IMR-90 (cell line): ENCODE measurements around the gene DDAH2. TPM values are rescaled to one million over a fixed set of nuclear protein-coding genes. Genes with fewer than 3 reads are reported as not detected.

Source experiments
- ATAC-seq: fragments of 200-7000 bp; cut with Tn5 transposase; 2 replicates; pipeline ENCODE4 v1.9.1; 2020; ENCODE audit warnings: low read depth, mild to moderate bottlenecking, moderate library complexity
- BruUV-seq: library from RNA; stranded (reverse); fragments of 400-500 nt; replicated peaks from 2 replicates; lab custom pipeline; 2021; lab: Mats Ljungman, UMichigan
- CTCF ChIA-PET: fragments of 300-600 bp; formaldehyde crosslinking; extraction: SDS; loops from one replicate; lab custom pipeline; 2021; ENCODE audit warnings: antibody characterized with exemption; lab: Yijun Ruan, JAX
- POLR2A ChIA-PET: fragments of 300-600 bp; sonication (Branson Sonifier 250); formaldehyde crosslinking; loops from one replicate; lab custom pipeline; 2022; ENCODE audit warnings: antibody characterized with exemption; ENCODE audit not compliant: unreplicated experiment; lab: Charles Lee
- DNase-seq: peaks from one replicate; pipeline ENCODE4 v3.0.0; 2013
- H2AFZ ChIP-seq: replicated peaks from 2 replicates; pipeline ENCODE3; 2013; ENCODE audit warnings: low read length, mild to moderate bottlenecking; ENCODE audit not compliant: poor library complexity
- H2AK5ac ChIP-seq: 2 replicates; pipeline ENCODE4 v1.6.1; 2013; ENCODE audit warnings: low read depth, low read length, inconsistent platforms
- H2AK9ac ChIP-seq: replicated peaks from 2 replicates; pipeline ENCODE3; 2013; ENCODE audit warnings: mild to moderate bottlenecking, low read depth, low read length, moderate library complexity; ENCODE audit not compliant: poor library complexity
- H2BK120ac ChIP-seq: 2 replicates; pipeline ENCODE4 v1.6.1; 2013; ENCODE audit warnings: low read depth, low read length, inconsistent platforms
- H2BK15ac ChIP-seq: 3 replicates; pipeline ENCODE4 v1.6.1; 2013; ENCODE audit warnings: low read depth, low read length, inconsistent platforms
- H2BK20ac ChIP-seq: 2 replicates; pipeline ENCODE4 v1.6.1; 2013; ENCODE audit warnings: low read depth, mild to moderate bottlenecking, inconsistent platforms, low read length, moderate library complexity
- H2BK5ac ChIP-seq: 2 replicates; pipeline ENCODE4 v1.6.1; 2013; ENCODE audit warnings: mild to moderate bottlenecking, low read depth, low read length, inconsistent platforms; ENCODE audit not compliant: poor library complexity, severe bottlenecking
- H3K14ac ChIP-seq: replicated peaks from 2 replicates; pipeline ENCODE4 v1.6.1; 2013; ENCODE audit warnings: low read depth, low read length, inconsistent platforms
- H3K18ac ChIP-seq: 2 replicates; pipeline ENCODE4 v1.6.1; 2013; ENCODE audit warnings: low read depth, low read length, control low read depth
- H3K23ac ChIP-seq: 2 replicates; pipeline ENCODE4 v1.6.1; 2013; ENCODE audit warnings: low read depth, low read length, inconsistent platforms
- H3K27ac ChIP-seq: 2 replicates; pipeline ENCODE4 v1.5.1; 2013; ENCODE audit warnings: mild to moderate bottlenecking, control low read depth, low read length; ENCODE audit not compliant: insufficient read depth
- H3K27me3 ChIP-seq: 2 replicates; pipeline ENCODE4 v1.6.1; 2013; ENCODE audit warnings: low read length; ENCODE audit not compliant: control insufficient read depth, insufficient read depth
- H3K36me3 ChIP-seq: 2 replicates; pipeline ENCODE4 v1.6.1; 2013; ENCODE audit warnings: low read length, mixed read lengths; ENCODE audit not compliant: control insufficient read depth, insufficient read depth
- H3K4ac ChIP-seq: 2 replicates; pipeline ENCODE4 v1.6.1; 2013; ENCODE audit warnings: low read depth, low read length, inconsistent platforms
- H3K4me1 ChIP-seq: 2 replicates; pipeline ENCODE4 v1.6.1; 2013; ENCODE audit warnings: low read length, mixed read lengths; ENCODE audit not compliant: control insufficient read depth, insufficient read depth
- H3K4me2 ChIP-seq: 2 replicates; pipeline ENCODE4 v1.6.1; 2013; ENCODE audit warnings: low read depth, mild to moderate bottlenecking, control low read depth, low read length, moderate library complexity
- H3K4me3 ChIP-seq: 2 replicates; pipeline ENCODE4 v1.5.1; 2013; ENCODE audit warnings: low read depth, mild to moderate bottlenecking, control low read depth, low read length, moderate library complexity; ENCODE audit not compliant: insufficient read depth
- H3K56ac ChIP-seq: 2 replicates; pipeline ENCODE4 v1.6.1; 2013; ENCODE audit warnings: low read length, inconsistent platforms; ENCODE audit not compliant: insufficient read depth; ENCODE audit errors: extremely low read depth
- H3K79me1 ChIP-seq, 2 experiments: 2 replicates each; pipeline ENCODE4 v1.6.1; 2013; ENCODE audit warnings: low read length in 2 of 2, inconsistent platforms in 1 of 2, low read depth in 1 of 2
- H3K9ac ChIP-seq: 2 replicates; pipeline ENCODE4 v1.6.1; 2013; ENCODE audit warnings: low read depth, low read length, control low read depth
- H3K9me1 ChIP-seq: 2 replicates; pipeline ENCODE4 v1.6.1; 2013; ENCODE audit warnings: low read length, inconsistent platforms; ENCODE audit not compliant: insufficient read depth
- H3K9me3 ChIP-seq: 2 replicates; pipeline ENCODE4 v1.6.1; 2013; ENCODE audit warnings: low read length; ENCODE audit not compliant: control insufficient read depth, insufficient read depth
- H4K20me1 ChIP-seq: 2 replicates; pipeline ENCODE4 v1.6.1; 2013; ENCODE audit warnings: low read length, inconsistent platforms; ENCODE audit not compliant: insufficient read depth
- H4K5ac ChIP-seq: 2 replicates; pipeline ENCODE4 v1.6.1; 2013; ENCODE audit warnings: mild to moderate bottlenecking, low read depth, low read length, control low read depth
- H4K8ac ChIP-seq, 2 experiments: 2 replicates each; pipeline ENCODE4 v1.6.1; 2013; ENCODE audit warnings: low read depth in 2 of 2, low read length in 2 of 2, control low read depth in 1 of 2, inconsistent platforms in 1 of 2
- H4K91ac ChIP-seq: 2 replicates; pipeline ENCODE4 v1.6.1; 2013; ENCODE audit warnings: low read depth, low read length, inconsistent platforms; ENCODE audit not compliant: insufficient read depth
- BHLHE40 ChIP-seq: fragments of 150-350 bp; IDR thresholded peaks from 2 replicates; pipeline ENCODE4 v1.6.1; 2016; ENCODE audit warnings: mild to moderate bottlenecking, low read depth, low read length
- CEBPB ChIP-seq: IDR thresholded peaks from 2 replicates; pipeline ENCODE4 v1.6.1; 2012; ENCODE audit warnings: low read depth, low read length, improper control_type of control experiment
- CHD1 ChIP-seq: IDR thresholded peaks from 2 replicates; pipeline ENCODE4 v1.6.1; 2012; ENCODE audit warnings: low read depth, low read length, improper control_type of control experiment
- FOS ChIP-seq: fragments of 150-350 bp; IDR thresholded peaks from 2 replicates; pipeline ENCODE4 v1.6.1; 2016; ENCODE audit warnings: low read depth, low read length
- MAFK ChIP-seq: IDR thresholded peaks from 2 replicates; pipeline ENCODE4 v1.6.1; 2012; ENCODE audit warnings: low read depth, low read length, improper control_type of control experiment
- MAZ ChIP-seq: IDR thresholded peaks from 2 replicates; pipeline ENCODE4 v1.6.1; 2012; ENCODE audit warnings: low read depth, mild to moderate bottlenecking, low read length, improper control_type of control experiment, moderate library complexity, borderline replicate concordance
- MXI1 ChIP-seq: IDR thresholded peaks from 2 replicates; pipeline ENCODE4 v1.6.1; 2012; ENCODE audit warnings: low read depth, mild to moderate bottlenecking, low read length, moderate library complexity, borderline replicate concordance
- NFE2L2 ChIP-seq: fragments of 150-350 bp; IDR thresholded peaks from 2 replicates; pipeline ENCODE4 v1.6.1; 2016; ENCODE audit warnings: low read depth, mild to moderate bottlenecking, low read length
- POLR2A ChIP-seq: IDR thresholded peaks from 2 replicates; pipeline ENCODE4 v1.6.1; 2012; ENCODE audit warnings: mild to moderate bottlenecking, low read depth, low read length
- RAD21 ChIP-seq: IDR thresholded peaks from 2 replicates; pipeline ENCODE4 v1.6.1; 2012; ENCODE audit warnings: low read length, improper control_type of control experiment
- RCOR1 ChIP-seq: IDR thresholded peaks from 2 replicates; pipeline ENCODE4 v1.6.1; 2012; ENCODE audit warnings: mild to moderate bottlenecking, low read length, improper control_type of control experiment; ENCODE audit not compliant: insufficient replicate concordance
- RFX5 ChIP-seq: IDR thresholded peaks from 2 replicates; pipeline ENCODE4 v1.8.0; 2012; ENCODE audit warnings: low read depth, mild to moderate bottlenecking, low read length, moderate library complexity
- SMC3 ChIP-seq: fragments of 150-350 bp; IDR thresholded peaks from 2 replicates; pipeline ENCODE4 v1.6.1; 2016; ENCODE audit warnings: low read depth, mild to moderate bottlenecking, antibody characterized with exemption, low read length, moderate library complexity
- WGBS, 2 experiments: methylation state at CpG; one replicate each; pipeline versions ENCODE4 v1.1.5 to v1.1.7; 2013; ENCODE audit warnings: missing lambda C conversion rate in 2 of 2; ENCODE audit not compliant: insufficient read length in 1 of 2; ENCODE audit errors: extremely low coverage in 2 of 2; 5-methylcytosine and 5-hydroxymethylcytosine counted together
- dilution Hi-C: fragments of 300-500 bp; cut with HindIII; formaldehyde crosslinking; loops from one replicate; pipeline ENCODE4 v1.14.3; 2018; ENCODE audit warnings: low sequenced_read_pairs; ENCODE audit not compliant: unreplicated experiment
- in situ Hi-C: fragments of 300-500 bp; cut with MboI; formaldehyde crosslinking; loops from 3 replicates; pipeline ENCODE4 v1.14.3; 2019; ENCODE audit warnings: low sequenced_read_pairs, inconsistent platforms, mixed read lengths
- intact Hi-C: fragments of 100-400 bp; cut with micrococcal nuclease; formaldehyde crosslinking; loops from 2 replicates; pipeline ENCODE4 v1.10.0; 2022
- polyA plus RNA-seq, 3 experiments: library from polyadenylated mRNA; depleted of rRNA; stranded (reverse); fragments of >200 nt; gene quantifications; 2 replicates each; pipeline ENCODE4 v1.2.3, GENCODE V29; 2012; ENCODE audit warnings: low replicate concordance in 1 of 3
- total RNA-seq: library from RNA; depleted of rRNA; stranded (reverse); fragments of >200 nt; gene quantifications from 2 replicates; pipeline ENCODE4 v1.2.3, GENCODE V29; 2012
- TF ChIP-seq, protein P1 (sequence below): conservative IDR thresholded peaks from 2 replicates; pipeline ENCODE4 v1.5.1; 2012; ENCODE audit warnings: mild to moderate bottlenecking, low read depth, low read length, improper control_type of control experiment
- TF ChIP-seq, protein P2 (sequence below): fragments of 150-350 bp; IDR thresholded peaks from 2 replicates; pipeline ENCODE4 v1.6.1; 2017; ENCODE audit warnings: mild to moderate bottlenecking, antibody characterized with exemption, low read length, low read depth
- TF ChIP-seq, protein P3 (sequence below): fragments of 150-350 bp; IDR thresholded peaks from 2 replicates; pipeline ENCODE4 v1.6.1; 2016; ENCODE audit warnings: low read depth, mild to moderate bottlenecking, low read length, moderate library complexity, borderline replicate concordance

The DDAH2 gene
- total and polyA plus RNA-seq, 2 of the 4 experiments (the other 2 are of a cell fraction): 40.7 to 57.9 TPM

DNA sequence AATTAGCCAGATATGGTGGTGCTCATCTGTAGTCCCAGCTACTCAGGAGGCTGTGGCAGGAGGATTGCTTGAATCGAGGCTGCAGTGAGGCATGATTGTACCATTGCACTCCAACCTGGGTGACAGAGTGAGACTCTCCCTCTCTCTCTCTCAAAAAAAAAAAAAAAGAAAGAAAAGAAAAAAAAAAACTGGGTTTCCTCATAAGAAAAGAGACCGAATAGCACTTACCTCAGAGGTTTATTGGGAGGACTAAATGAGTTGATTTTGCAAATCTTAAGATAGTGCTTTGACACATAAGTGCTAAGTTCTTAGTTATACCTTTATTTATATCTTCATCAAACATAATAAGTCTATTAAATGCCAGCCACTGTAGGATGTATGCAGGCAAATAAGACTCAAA, 41.8 kb upstream of the DDAH2 start:
- in situ Hi-C loops: no loop called here
- H2AK9ac ChIP-seq: no peak overlapping the region
- POLR2A ChIA-PET: no interaction called here

More for the DNA sequence above, 41.8 kb upstream of the DDAH2 start:
- Histone ChIP-seq H2BK120ac (no peak overlapping the region), H3K79me1 (no peaks in the 10 kb centered on the region), H2AFZ (no peak overlapping the region), H2BK20ac (no peak overlapping the region), H4K20me1 (no peaks in the 10 kb centered on the region), H3K27me3 (no peaks in the 10 kb centered on the region), H3K23ac (no peak overlapping the region), H3K9me1 (peaks cover 3% of the 10 kb centered on the region; the same call in 1 of the 2 replicates), H3K9me3 (no peaks in the 10 kb centered on the region), H3K4me2 (no peak overlapping the region), H3K9ac (no peak overlapping the region), H3K4me3 (no peak overlapping the region), H3K36me3 (no peaks in the 10 kb centered on the region), H3K27ac (no peak overlapping the region), H2BK5ac (no peak overlapping the region), H3K4me1 (no peaks in the 10 kb centered on the region), H4K8ac (no peak overlapping the region), H4K91ac (no peak overlapping the region), H3K4ac (no peak overlapping the region), H3K56ac (no peak overlapping the region), H2BK15ac (no peak overlapping the region), H3K18ac (no peak overlapping the region), H3K14ac (no peak overlapping the region), H2AK5ac (no peak overlapping the region), H4K5ac (no peak overlapping the region)
- BruUV-seq: no TSS peak
- WGBS, 2 experiments: no CpG with 5 or more reads among the region's 2 CpGs
- dilution Hi-C loops (no loop called here), intact Hi-C loops (no loop called here)
- DNase-seq: no peak
- ATAC-seq: no peak
- CTCF ChIA-PET: no interaction called here
- TF ChIP-seq CHD1 (no peak), BHLHE40 (no peak), RAD21 (no peak), MAFK (no peak), MAZ (no peak), RCOR1 (no peak), NFE2L2 (no peak), RFX5 (no peak), MXI1 (no peak), SMC3 (no peak), CEBPB (no peak), FOS (no peak), POLR2A (no peak)
- TF ChIP-seq, protein P1, sequence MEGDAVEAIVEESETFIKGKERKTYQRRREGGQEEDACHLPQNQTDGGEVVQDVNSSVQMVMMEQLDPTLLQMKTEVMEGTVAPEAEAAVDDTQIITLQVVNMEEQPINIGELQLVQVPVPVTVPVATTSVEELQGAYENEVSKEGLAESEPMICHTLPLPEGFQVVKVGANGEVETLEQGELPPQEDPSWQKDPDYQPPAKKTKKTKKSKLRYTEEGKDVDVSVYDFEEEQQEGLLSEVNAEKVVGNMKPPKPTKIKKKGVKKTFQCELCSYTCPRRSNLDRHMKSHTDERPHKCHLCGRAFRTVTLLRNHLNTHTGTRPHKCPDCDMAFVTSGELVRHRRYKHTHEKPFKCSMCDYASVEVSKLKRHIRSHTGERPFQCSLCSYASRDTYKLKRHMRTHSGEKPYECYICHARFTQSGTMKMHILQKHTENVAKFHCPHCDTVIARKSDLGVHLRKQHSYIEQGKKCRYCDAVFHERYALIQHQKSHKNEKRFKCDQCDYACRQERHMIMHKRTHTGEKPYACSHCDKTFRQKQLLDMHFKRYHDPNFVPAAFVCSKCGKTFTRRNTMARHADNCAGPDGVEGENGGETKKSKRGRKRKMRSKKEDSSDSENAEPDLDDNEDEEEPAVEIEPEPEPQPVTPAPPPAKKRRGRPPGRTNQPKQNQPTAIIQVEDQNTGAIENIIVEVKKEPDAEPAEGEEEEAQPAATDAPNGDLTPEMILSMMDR: no peak
- TF ChIP-seq, protein P2, sequence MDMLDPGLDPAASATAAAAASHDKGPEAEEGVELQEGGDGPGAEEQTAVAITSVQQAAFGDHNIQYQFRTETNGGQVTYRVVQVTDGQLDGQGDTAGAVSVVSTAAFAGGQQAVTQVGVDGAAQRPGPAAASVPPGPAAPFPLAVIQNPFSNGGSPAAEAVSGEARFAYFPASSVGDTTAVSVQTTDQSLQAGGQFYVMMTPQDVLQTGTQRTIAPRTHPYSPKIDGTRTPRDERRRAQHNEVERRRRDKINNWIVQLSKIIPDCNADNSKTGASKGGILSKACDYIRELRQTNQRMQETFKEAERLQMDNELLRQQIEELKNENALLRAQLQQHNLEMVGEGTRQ: no peak
- TF ChIP-seq, protein P3, sequence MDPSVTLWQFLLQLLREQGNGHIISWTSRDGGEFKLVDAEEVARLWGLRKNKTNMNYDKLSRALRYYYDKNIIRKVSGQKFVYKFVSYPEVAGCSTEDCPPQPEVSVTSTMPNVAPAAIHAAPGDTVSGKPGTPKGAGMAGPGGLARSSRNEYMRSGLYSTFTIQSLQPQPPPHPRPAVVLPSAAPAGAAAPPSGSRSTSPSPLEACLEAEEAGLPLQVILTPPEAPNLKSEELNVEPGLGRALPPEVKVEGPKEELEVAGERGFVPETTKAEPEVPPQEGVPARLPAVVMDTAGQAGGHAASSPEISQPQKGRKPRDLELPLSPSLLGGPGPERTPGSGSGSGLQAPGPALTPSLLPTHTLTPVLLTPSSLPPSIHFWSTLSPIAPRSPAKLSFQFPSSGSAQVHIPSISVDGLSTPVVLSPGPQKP: no peak
